ENCODE results near the gene SYTL3. TPM values are rescaled to one million over a fixed set of nuclear protein-coding genes. Genes with fewer than 3 reads are reported as not detected.

SYTL3 gene
- total and polyA plus RNA-seq, 10 of the 15 experiments (the other 5 are each of a cell fraction or from before 2014, with no cell fraction given) = 3.3 to 12.1 (median 6.9) TPM

DNA sequence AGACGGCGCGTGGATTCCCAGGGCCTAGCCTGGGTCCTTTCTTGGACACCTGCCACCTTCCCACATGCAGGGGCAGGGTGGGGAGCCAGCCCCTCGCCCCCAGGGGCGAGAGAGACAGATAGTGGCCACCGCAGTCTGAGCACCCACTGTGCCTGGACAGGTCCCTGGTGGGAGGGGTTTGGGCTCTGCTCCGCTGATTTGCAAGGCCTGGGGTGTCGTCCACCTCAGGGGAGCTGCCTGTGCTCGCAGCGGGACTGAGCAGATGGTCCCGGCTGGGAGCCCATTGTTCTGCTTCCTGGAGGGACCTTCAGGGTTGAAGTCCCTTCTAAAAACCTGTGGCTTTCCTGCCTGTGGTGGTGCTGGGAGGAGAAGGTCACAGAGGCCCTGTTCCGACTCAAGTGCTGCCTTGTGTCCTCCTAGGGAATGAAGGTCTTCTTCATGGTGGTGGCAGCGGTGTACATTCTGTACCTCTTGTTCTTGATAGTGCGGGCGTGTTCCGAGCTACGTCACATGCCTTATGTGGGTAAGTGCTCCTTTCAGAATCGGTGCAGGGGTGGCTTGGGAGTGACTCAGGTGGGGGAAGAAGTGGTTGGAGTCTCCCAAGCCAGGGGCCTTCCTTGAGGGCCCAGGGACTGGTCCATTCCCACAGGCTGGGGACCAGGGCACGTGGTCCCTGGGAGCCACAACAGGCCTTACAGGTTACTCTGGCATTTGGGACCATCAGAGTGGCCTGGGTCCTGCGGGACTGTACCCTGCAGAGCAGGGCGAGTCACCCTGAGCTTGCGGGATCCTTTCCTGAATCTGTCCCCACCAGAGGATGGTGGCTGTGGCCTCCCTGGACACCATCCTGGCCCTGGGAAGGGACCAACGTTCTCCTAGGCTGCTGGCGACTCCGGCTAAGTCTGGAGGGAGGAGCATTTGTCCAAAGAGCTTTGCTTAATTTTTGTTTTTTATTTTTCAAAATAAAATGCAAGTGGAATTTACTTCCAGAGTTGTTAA is 24.9 kb upstream of the SYTL3 start:
- H3K4me3 ChIP-seq = no peak overlapping the region
- no peak overlapping the region for H2AFZ ChIP-seq (ENCODE audit: control insufficient read depth, low read depth, low read length)
- intact Hi-C loops (cut with micrococcal nuclease; ENCODE audit: unreplicated experiment) (no loop called here), in situ Hi-C loops (cut with MboI) (no loop called here)
- no peaks in the 10 kb centered on the region; the same call in 1 of the 2 replicates for H3K4me1 ChIP-seq (ENCODE audit: control insufficient read depth, insufficient read depth, low read length)
- H3K79me2 ChIP-seq (ENCODE audit: control insufficient read depth, insufficient read depth, low read length) = no peaks in the 10 kb centered on the region
- CTCF ChIA-PET = interaction anchor here (1.2 kb wide), 1 partner anchor 25 kb away, joined by 4 read pairs; the partner anchor contains the start of gene SYTL3
- POLR2A ChIA-PET = no interaction called here
- no peak overlapping the region for H3K9ac ChIP-seq (ENCODE audit: control insufficient read depth, insufficient read depth, low read length)
- ATAC-seq (no peak), FAIRE-seq (no peak), DNase-seq (ENCODE audit: low read depth, low spot score) (no peak)
- no peaks in the 10 kb centered on the region for H3K27me3 ChIP-seq (replicated peaks in 1 of 2; ENCODE audit: control insufficient read depth in 2 of 2, insufficient read depth in 2 of 2, low read length in 1 of 2)
- no peak overlapping the region for H3K27ac ChIP-seq (ENCODE audit: control insufficient read depth, insufficient read depth)
- H3K36me3 ChIP-seq (ENCODE audit: control insufficient read depth in 2 of 2, insufficient read depth in 2 of 2, low read length in 1 of 2) = peaks cover 6 to 27% of the 10 kb centered on the region in 2 experiments
- WGBS (ENCODE audit: insufficient coverage, insufficient replicate concordance, low lambda C conversion rate, missing lambda C conversion rate) = 90% methylated on average over 25 of the region's 25 CpGs
- no peak for TF ChIP-seq RAD51 (IDR thresholded peaks at IDR 0.05)
- TF ChIP-seq TAF1 (IDR thresholded peaks at IDR 0.05; ENCODE audit: borderline replicate concordance, low read depth, low read length) = no peak
- TF ChIP-seq CHD4 (IDR thresholded peaks at IDR 0.05) = no peak
- no peak for TF ChIP-seq BCL11A (IDR thresholded peaks at IDR 0.05; ENCODE audit: low read depth, low read length)
- TF ChIP-seq SUZ12 (IDR thresholded peaks at IDR 0.05; ENCODE audit: unreplicated experiment) = no peak
- no peak for TF ChIP-seq CREM (IDR thresholded peaks at IDR 0.05; ENCODE audit: low read depth)
- no peak for TF ChIP-seq EZH2 (IDR thresholded peaks at IDR 0.05; ENCODE audit: borderline replicate concordance, control insufficient read depth, low read depth, low read length)
- TF ChIP-seq SPI1 (IDR thresholded peaks at IDR 0.05; ENCODE audit: borderline replicate concordance, insufficient read depth, low read depth, low read length) = no peak
- TF ChIP-seq BHLHE40 (IDR thresholded peaks at IDR 0.05; ENCODE audit: borderline replicate concordance in 1 of 2, low read depth in 2 of 2, low read length in 1 of 2) = no peak
- no peak for TF ChIP-seq NR2C2 (IDR thresholded peaks at IDR 0.05; ENCODE audit: borderline replicate concordance, control insufficient read depth, insufficient read length, low read depth)
- TF ChIP-seq SP1 (IDR thresholded peaks at IDR 0.05; ENCODE audit: low read depth, low read length) = no peak
- TF ChIP-seq MYC (IDR thresholded peaks at IDR 0.05; ENCODE audit: insufficient read depth, insufficient read length, insufficient replicate concordance, low read length, severe bottlenecking) = no peak
- no peak for TF ChIP-seq NKRF (conservative IDR thresholded peaks at IDR 0.05)
- TF ChIP-seq SREBF1 (IDR thresholded peaks at IDR 0.05; ENCODE audit: low read length) = no peak
- TF ChIP-seq SMAD5 (IDR thresholded peaks at IDR 0.05; ENCODE audit: low read depth) = no peak
- SMC1A ChIA-PET (ENCODE audit: uncharacterized antibody, unreplicated experiment) = no interaction called here
- H4K20me1 ChIP-seq (ENCODE audit: control insufficient read depth, insufficient read depth) = no peaks in the 10 kb centered on the region
- H3K9me3 ChIP-seq (replicated peaks; ENCODE audit: control insufficient read depth, insufficient read depth, low read length) = no peaks in the 10 kb centered on the region
- H3K4me2 ChIP-seq (ENCODE audit: control insufficient read depth, insufficient read depth) = no peak overlapping the region
- no TSS peak for BruUV-seq (replicated peaks)
- RAD21 ChIA-PET (ENCODE audit: unreplicated experiment) = no interaction called here

Measured in GM12878 (cell line).